Endothelial cell (in vitro differentiated cells): ENCODE results near the gene IL20RB. TPM values are rescaled to one million over a fixed set of nuclear protein-coding genes. Genes with fewer than 3 reads are reported as not detected.
"Not testable (repeated sequence)": the region's sequence is repeated elsewhere in the genome, so short reads cannot be mapped to it uniquely, and the experiment has no call there.

ENCODE experiments used
- DNase-seq: peaks from one replicate; pipeline ENCODE4 v3.0.0; 2021; ENCODE audit warnings: low spot score
- H3K27ac Mint-ChIP-seq: one replicate; pipeline ENCODE4 v1.8.0; 2021; ENCODE audit warnings: mixed read lengths, inconsistent platforms; ENCODE audit not compliant: unreplicated experiment
- H3K27me3 Mint-ChIP-seq: one replicate; pipeline ENCODE4 v1.8.0; 2021; ENCODE audit warnings: mild to moderate bottlenecking, moderate library complexity, mixed read lengths, inconsistent platforms; ENCODE audit not compliant: unreplicated experiment
- H3K36me3 Mint-ChIP-seq: one replicate; pipeline ENCODE4 v1.8.0; 2021; ENCODE audit warnings: mild to moderate bottlenecking, low read depth, mixed read lengths, inconsistent platforms; ENCODE audit not compliant: unreplicated experiment
- H3K4me1 Mint-ChIP-seq: one replicate; pipeline ENCODE4 v1.8.0; 2021; ENCODE audit warnings: mild to moderate bottlenecking, mixed read lengths, inconsistent platforms; ENCODE audit not compliant: unreplicated experiment
- H3K4me3 Mint-ChIP-seq: one replicate; pipeline ENCODE4 v1.8.0; 2021; ENCODE audit warnings: mild to moderate bottlenecking, mixed read lengths, inconsistent platforms; ENCODE audit not compliant: unreplicated experiment
- H3K9me3 Mint-ChIP-seq: one replicate; pipeline ENCODE4 v1.8.0; 2021; ENCODE audit warnings: mixed read lengths, inconsistent platforms; ENCODE audit not compliant: unreplicated experiment
- CTCF ChIP-seq: fragments of 200-600 bp; sonication (generic); IDR thresholded peaks from one replicate; pipeline ENCODE4 v1.5.0; 2021; ENCODE audit warnings: antibody characterized with exemption; ENCODE audit not compliant: unreplicated experiment
- total RNA-seq: library from RNA; stranded (reverse); fragmentation: NEBNext Ultra II Directional; extraction: Animal tissue kit (Norgen Biotek cat#: 25700); gene quantifications from one replicate; pipeline ENCODE4 v1.2.1, GENCODE V29; 2021; ENCODE audit not compliant: unreplicated experiment

The IL20RB gene
- total RNA-seq, 1 donor from 2014 or later, result 2.9 TPM

- Mint-ChIP-seq H3K4me3 (no peak overlapping the region), H3K27me3 (peaks cover 9% of the 10 kb centered on the region)
Observed at GRCh38 chr3:136979684-136980083, 21.9 kb downstream of the IL20RB start.

GRCh38 chr3:136982033-136982432 lies 24.2 kb downstream of the IL20RB start:
- TF ChIP-seq CTCF, result no peak
- peaks cover 11% of the 10 kb centered on the region for H3K4me1 Mint-ChIP-seq
- H3K36me3 Mint-ChIP-seq, result peaks cover 26% of the 10 kb centered on the region
- no peaks in the 10 kb centered on the region for H3K9me3 Mint-ChIP-seq
- H3K4me3 Mint-ChIP-seq, result no peak overlapping the region
- no peak for DNase-seq
- H3K27me3 Mint-ChIP-seq, result peaks cover 12% of the 10 kb centered on the region
- H3K27ac Mint-ChIP-seq, result no peak overlapping the region

More at GRCh38 chr3:136979684-136980083, 21.9 kb downstream of the IL20RB start:
- H3K9me3 Mint-ChIP-seq, result no peaks in the 10 kb centered on the region
- DNase-seq, result no peak
- H3K36me3 Mint-ChIP-seq, result peaks cover 14% of the 10 kb centered on the region
- H3K4me1 Mint-ChIP-seq, result peaks cover 11% of the 10 kb centered on the region
- TF ChIP-seq CTCF, result no peak
- H3K27ac Mint-ChIP-seq, result no peak overlapping the region

- peak overlapping the region; percentile 44 for H3K4me3 Mint-ChIP-seq
- peak overlapping the region; percentile 59 for H3K27ac Mint-ChIP-seq
- no peak for TF ChIP-seq CTCF
- H3K27me3 Mint-ChIP-seq, result peaks cover 12% of the 10 kb centered on the region
- no peaks in the 10 kb centered on the region for H3K9me3 Mint-ChIP-seq
- peaks cover 11% of the 10 kb centered on the region for H3K4me1 Mint-ChIP-seq
- no peak for DNase-seq
- H3K36me3 Mint-ChIP-seq, result peaks cover 28% of the 10 kb centered on the region
Observed at GRCh38 chr3:136982520-136983138, 24.8 kb downstream of the IL20RB start.

GRCh38 chr3:136984837-136985236 lies 27.1 kb downstream of the IL20RB start:
- no peak overlapping the region for H3K4me3 Mint-ChIP-seq
- peaks cover 33% of the 10 kb centered on the region for H3K36me3 Mint-ChIP-seq
- H3K4me1 Mint-ChIP-seq, result peaks cover 11% of the 10 kb centered on the region
- no peak for DNase-seq
- TF ChIP-seq CTCF, result no peak
- H3K27ac Mint-ChIP-seq, result no peak overlapping the region
- H3K9me3 Mint-ChIP-seq, result no peaks in the 10 kb centered on the region
- peaks cover 14% of the 10 kb centered on the region for H3K27me3 Mint-ChIP-seq

GRCh38 chr3:136987398-136987980 lies 29.7 kb downstream of the IL20RB start:
- H3K9me3 Mint-ChIP-seq, DNase-seq, H3K4me3 Mint-ChIP-seq, H3K27ac Mint-ChIP-seq: not testable (repeated sequence)
- peaks cover 32% of the 10 kb centered on the region for H3K36me3 Mint-ChIP-seq
- peaks cover 11% of the 10 kb centered on the region for H3K4me1 Mint-ChIP-seq
- peaks cover 18% of the 10 kb centered on the region for H3K27me3 Mint-ChIP-seq
